ENCODE data around the gene CD93.

The CD93 gene

GRCh38 chr20:23097636-23098580 lies 11.8 kb upstream of the CD93 start:
- no peak for DNase-seq

- DNase-seq, result no peak
These were observed 10.9 kb upstream of the CD93 start for GRCh38 chr20:23096986-23097520.

- DNase-seq, result no peak
These were observed 10.0 kb upstream of the CD93 start for GRCh38 chr20:23096097-23096496.

GRCh38 chr20:23095499-23095898 lies 9.4 kb upstream of the CD93 start:
- no peak for DNase-seq

GRCh38 chr20:23094927-23095326 lies 8.8 kb upstream of the CD93 start:
- no peak for DNase-seq

- no peak for DNase-seq
These were observed 8.2 kb upstream of the CD93 start for GRCh38 chr20:23094213-23094896.

- DNase-seq, result no peak
These were observed 7.5 kb upstream of the CD93 start for GRCh38 chr20:23093613-23094012.

GRCh38 chr20:23092861-23093495 lies 6.9 kb upstream of the CD93 start:
- no peak for DNase-seq

- DNase-seq, result no peak
These were observed 6.2 kb upstream of the CD93 start for GRCh38 chr20:23092384-23092756.

GRCh38 chr20:23091721-23092383 lies 5.7 kb upstream of the CD93 start:
- no peak for DNase-seq

GRCh38 chr20:23090878-23091277 lies 4.8 kb upstream of the CD93 start:
- DNase-seq, result no peak

- DNase-seq, result no peak
These were observed 4.0 kb upstream of the CD93 start for GRCh38 chr20:23090147-23090546.

GRCh38 chr20:23088866-23089265 lies 2.7 kb upstream of the CD93 start:
- DNase-seq, result no peak

GRCh38 chr20:23087587-23088251 lies 1.6 kb upstream of the CD93 start:
- DNase-seq, result no peak

- no peak for DNase-seq
These were observed 847 bp upstream of the CD93 start for GRCh38 chr20:23086931-23087411.

GRCh38 chr20:23085436-23086055 lies 578 bp downstream of the CD93 start:
- DNase-seq, result no peak

GRCh38 chr20:23084845-23085365 lies 1.2 kb downstream of the CD93 start:
- DNase-seq, result no peak

GRCh38 chr20:23084282-23084844 lies 1.8 kb downstream of the CD93 start:
- no peak for DNase-seq

- DNase-seq, result no peak
These were observed 2.4 kb downstream of the CD93 start for GRCh38 chr20:23083553-23084220.

GRCh38 chr20:23082846-23083552 lies 3.1 kb downstream of the CD93 start:
- DNase-seq, result no peak

All from cortex of kidney (tissue), 1 donor.